Measurements from ENCODE around the gene MEIKIN.
"Not testable (repeated sequence)": the region's sequence is repeated elsewhere in the genome, so short reads cannot be mapped to it uniquely, and the experiment has no call there.

Gene MEIKIN

DNA sequence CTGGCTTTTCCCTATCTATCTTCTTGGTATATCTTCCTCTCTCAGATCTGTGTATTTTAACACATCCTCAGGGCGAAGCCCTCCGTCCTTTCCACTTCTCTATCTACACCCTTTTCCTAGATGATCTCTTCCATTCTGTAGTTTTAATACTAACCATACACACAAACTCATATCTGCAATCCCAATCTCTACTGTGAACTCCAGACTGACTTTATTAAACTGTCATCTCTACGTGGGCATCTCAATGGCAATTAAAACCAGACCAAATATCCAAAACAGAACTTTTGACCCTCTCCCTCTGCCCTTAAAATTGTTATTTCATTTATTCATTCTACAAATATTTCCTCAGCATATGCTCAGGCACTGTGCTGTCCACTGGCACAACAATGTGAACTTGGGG, 155.7 kb downstream of the MEIKIN start:
- H3K79me2 ChIP-seq (ENCODE audit: control insufficient read depth, insufficient read depth, low read length, unreplicated experiment): peaks cover 91% of the 10 kb centered on the region
- H3K27ac ChIP-seq (ENCODE audit: low read depth, low read length): no peak overlapping the region
- H3K27me3 ChIP-seq (ENCODE audit: insufficient read depth, low read length): no peaks in the 10 kb centered on the region
- H3K36me3 ChIP-seq (ENCODE audit: insufficient read depth, low read length): no peaks in the 10 kb centered on the region
- H2AFZ ChIP-seq (ENCODE audit: low read length, unreplicated experiment): no peak overlapping the region
- peaks cover 9% of the 10 kb centered on the region for H3K4me1 ChIP-seq (ENCODE audit: control insufficient read depth, insufficient read depth, low read length, unreplicated experiment)
- no peak overlapping the region for H3K4me3 ChIP-seq (ENCODE audit: low read depth, low read length)

DNA sequence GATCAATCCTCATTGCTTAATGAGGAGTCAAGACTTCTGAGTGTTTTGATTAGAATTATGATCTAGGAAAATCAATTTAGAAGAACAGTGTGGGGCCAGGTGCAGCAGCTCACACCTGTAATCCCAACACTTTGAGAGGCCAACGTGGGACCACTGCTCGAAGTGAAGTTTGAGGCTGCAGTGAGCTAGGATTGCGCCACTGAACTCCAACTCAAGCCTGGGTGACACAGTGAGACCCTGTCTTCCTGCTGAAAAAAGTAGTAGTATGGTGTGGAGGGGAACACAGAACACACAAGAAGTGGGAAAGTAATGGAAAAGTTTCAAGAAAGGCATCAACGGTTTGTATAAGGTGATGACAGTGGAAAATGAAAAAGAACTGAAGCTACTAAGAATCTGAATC, 157.7 kb downstream of the MEIKIN start:
- no peaks in the 10 kb centered on the region for H3K36me3 ChIP-seq (ENCODE audit: insufficient read depth, low read length)
- H3K27me3 ChIP-seq (ENCODE audit: insufficient read depth, low read length): no peaks in the 10 kb centered on the region
- H2AFZ ChIP-seq (ENCODE audit: low read length, unreplicated experiment): no peak overlapping the region
- H3K4me1 ChIP-seq (ENCODE audit: control insufficient read depth, insufficient read depth, low read length, unreplicated experiment): no peaks in the 10 kb centered on the region
- H3K79me2 ChIP-seq (ENCODE audit: control insufficient read depth, insufficient read depth, low read length, unreplicated experiment): peaks cover 92% of the 10 kb centered on the region
- no peak overlapping the region for H3K27ac ChIP-seq (ENCODE audit: low read depth, low read length)
- no peak overlapping the region for H3K4me3 ChIP-seq (ENCODE audit: low read depth, low read length)

DNA sequence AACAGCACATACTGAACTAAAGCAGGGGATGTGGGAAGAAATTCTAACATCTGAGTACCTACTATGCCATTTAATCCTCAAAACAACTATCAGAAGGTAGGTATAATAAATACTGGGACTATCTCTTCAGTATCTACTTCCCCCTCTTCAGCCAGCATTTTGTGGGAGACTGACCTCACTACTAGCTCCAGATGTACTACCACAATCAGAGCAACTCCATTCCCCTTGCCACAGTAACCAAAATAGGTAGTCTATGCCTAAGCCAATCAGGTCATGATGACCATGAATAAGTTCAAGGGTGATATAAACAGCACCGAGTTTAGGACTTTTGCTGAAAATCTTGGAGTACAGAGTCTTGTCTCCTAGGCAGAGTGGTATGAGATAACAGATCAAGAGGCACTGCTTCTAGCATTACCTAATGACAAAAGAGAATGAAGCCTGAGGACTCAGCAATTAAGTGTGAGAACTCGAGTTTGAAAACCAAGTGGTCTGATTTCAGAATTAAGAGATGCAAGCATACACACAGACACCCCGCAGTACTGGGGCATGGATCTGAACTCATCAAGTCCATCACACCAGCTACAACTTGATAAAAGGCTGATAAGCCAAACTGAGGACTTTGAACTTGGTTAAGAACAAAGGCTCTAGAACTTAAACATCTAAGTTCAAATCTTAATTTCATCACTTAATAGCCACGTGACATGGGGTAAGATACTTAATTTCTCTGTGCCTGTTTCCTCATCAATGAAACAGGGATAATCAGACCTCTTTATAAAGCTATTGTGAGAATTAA, 158.4 kb downstream of the MEIKIN start:
- no peak overlapping the region for H2AFZ ChIP-seq (ENCODE audit: low read length, unreplicated experiment)
- no peaks in the 10 kb centered on the region for H3K27me3 ChIP-seq (ENCODE audit: insufficient read depth, low read length)
- no peaks in the 10 kb centered on the region for H3K36me3 ChIP-seq (ENCODE audit: insufficient read depth, low read length)
- H3K4me3 ChIP-seq (ENCODE audit: low read depth, low read length): no peak overlapping the region
- H3K4me1 ChIP-seq (ENCODE audit: control insufficient read depth, insufficient read depth, low read length, unreplicated experiment): no peaks in the 10 kb centered on the region
- H3K27ac ChIP-seq (ENCODE audit: low read depth, low read length): no peak overlapping the region
- H3K79me2 ChIP-seq (ENCODE audit: control insufficient read depth, insufficient read depth, low read length, unreplicated experiment): peaks cover 92% of the 10 kb centered on the region

DNA sequence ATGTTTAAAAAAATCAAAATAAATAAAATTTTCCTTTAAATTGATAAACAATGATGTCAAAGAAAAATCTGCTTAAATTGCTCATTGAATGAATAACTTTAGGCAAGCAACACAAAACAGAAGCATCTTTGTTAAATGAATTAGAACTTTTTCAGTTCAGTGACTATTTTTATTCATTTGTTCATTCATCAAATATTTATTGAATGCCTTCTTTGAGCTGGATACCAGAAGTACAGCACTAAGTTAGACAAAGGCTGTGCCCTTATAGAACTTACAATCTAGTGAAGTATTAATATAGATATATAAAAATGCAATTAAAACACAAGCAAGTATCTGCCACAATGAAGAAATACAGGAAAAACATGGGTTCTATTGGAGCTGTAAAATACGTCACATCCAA, 159.4 kb downstream of the MEIKIN start:
- Histone ChIP-seq H3K27ac (ENCODE audit: low read depth, low read length) (no peak overlapping the region), H3K36me3 (ENCODE audit: insufficient read depth, low read length) (peaks cover 4% of the 10 kb centered on the region; the same call in 1 of the 2 replicates)

DNA sequence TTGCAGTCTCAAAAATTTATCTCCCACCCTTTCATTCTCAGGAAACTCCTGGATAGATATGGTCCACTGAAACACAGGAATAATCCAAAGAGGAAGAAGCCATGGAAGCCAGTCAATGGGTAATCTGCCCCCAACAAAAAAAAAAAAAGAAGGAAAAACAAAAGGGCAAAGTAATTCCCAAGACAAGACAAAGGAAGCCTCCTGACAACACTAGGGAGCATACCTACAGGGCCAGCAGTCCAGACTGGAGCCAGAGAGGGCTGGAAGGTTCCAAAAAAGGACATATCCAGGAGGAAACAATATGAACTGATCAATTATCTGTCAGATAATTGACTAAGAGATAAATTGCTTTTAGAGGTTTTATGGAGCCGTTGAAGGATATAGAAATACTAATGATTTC, 161.6 kb downstream of the MEIKIN start:
- H3K4me3 ChIP-seq (ENCODE audit: low read depth, low read length): no peak overlapping the region
- no peak overlapping the region for H2AFZ ChIP-seq (ENCODE audit: low read length, unreplicated experiment)
- H3K27me3 ChIP-seq (ENCODE audit: insufficient read depth, low read length): no peaks in the 10 kb centered on the region
- peaks cover 89% of the 10 kb centered on the region for H3K79me2 ChIP-seq (ENCODE audit: control insufficient read depth, insufficient read depth, low read length, unreplicated experiment)
- peaks cover 4% of the 10 kb centered on the region; the same call in 1 of the 2 replicates for H3K36me3 ChIP-seq (ENCODE audit: insufficient read depth, low read length)
- H3K27ac ChIP-seq (ENCODE audit: low read depth, low read length): no peak overlapping the region
- peaks cover 3% of the 10 kb centered on the region for H3K4me1 ChIP-seq (ENCODE audit: control insufficient read depth, insufficient read depth, low read length, unreplicated experiment)

More for the DNA sequence above, 159.4 kb downstream of the MEIKIN start:
- H2AFZ ChIP-seq (ENCODE audit: low read length, unreplicated experiment): no peak overlapping the region
- H3K79me2 ChIP-seq (ENCODE audit: control insufficient read depth, insufficient read depth, low read length, unreplicated experiment): peaks cover 92% of the 10 kb centered on the region
- peaks cover 3% of the 10 kb centered on the region for H3K4me1 ChIP-seq (ENCODE audit: control insufficient read depth, insufficient read depth, low read length, unreplicated experiment)
- H3K4me3 ChIP-seq (ENCODE audit: low read depth, low read length): no peak overlapping the region
- H3K27me3 ChIP-seq (ENCODE audit: insufficient read depth, low read length): no peaks in the 10 kb centered on the region

DNA sequence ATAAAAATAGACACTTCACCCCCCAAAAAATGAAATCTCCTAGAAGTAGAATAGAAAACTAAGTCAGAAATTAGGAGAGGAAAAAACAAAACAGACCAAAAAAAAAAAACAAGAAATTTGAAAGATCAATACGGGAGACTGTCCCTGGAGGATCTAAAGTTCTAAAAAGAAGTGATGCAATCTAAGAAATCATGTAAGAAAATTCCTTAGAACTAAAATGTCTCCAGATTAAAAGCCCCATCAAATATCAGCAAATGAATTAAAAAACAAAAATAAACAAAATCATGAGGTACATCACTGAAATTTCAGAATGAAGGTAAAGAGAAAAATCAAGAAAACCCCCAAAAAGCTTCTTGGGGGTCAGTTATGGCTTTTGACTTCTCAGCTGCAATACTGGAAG, 162.1 kb downstream of the MEIKIN start:
- no peak overlapping the region for H3K27ac ChIP-seq (ENCODE audit: low read depth, low read length)
- peaks cover 86% of the 10 kb centered on the region for H3K79me2 ChIP-seq (ENCODE audit: control insufficient read depth, insufficient read depth, low read length, unreplicated experiment)
- H3K4me3 ChIP-seq (ENCODE audit: low read depth, low read length): no peak overlapping the region
- peaks cover 4% of the 10 kb centered on the region; the same call in 1 of the 2 replicates for H3K36me3 ChIP-seq (ENCODE audit: insufficient read depth, low read length)
- H3K27me3 ChIP-seq (ENCODE audit: insufficient read depth, low read length): no peaks in the 10 kb centered on the region
- peaks cover 3% of the 10 kb centered on the region for H3K4me1 ChIP-seq (ENCODE audit: control insufficient read depth, insufficient read depth, low read length, unreplicated experiment)
- no peak overlapping the region for H2AFZ ChIP-seq (ENCODE audit: low read length, unreplicated experiment)

DNA sequence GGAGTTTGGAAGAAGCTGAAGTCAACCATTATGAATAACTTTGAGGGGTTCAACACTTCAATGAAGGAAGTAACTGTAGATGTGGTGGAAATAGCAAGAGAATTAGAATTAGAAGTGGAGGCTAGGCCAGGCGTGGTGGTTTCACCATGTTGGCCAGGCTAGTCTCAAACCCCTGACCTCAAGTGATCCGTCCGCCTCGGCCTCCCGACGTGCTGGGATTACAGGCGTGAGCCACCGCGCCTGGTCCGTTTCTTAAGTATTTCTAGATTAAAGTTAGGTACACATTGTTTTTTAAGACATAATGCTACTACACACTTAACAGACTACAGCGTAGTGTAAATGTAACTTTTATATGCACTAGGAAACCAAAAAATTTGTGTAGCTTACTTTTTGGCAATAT, 162.7 kb downstream of the MEIKIN start:
- no peak overlapping the region for H3K4me3 ChIP-seq (ENCODE audit: low read depth, low read length)
- no peaks in the 10 kb centered on the region for H3K27me3 ChIP-seq (ENCODE audit: insufficient read depth, low read length)
- peaks cover 3% of the 10 kb centered on the region for H3K4me1 ChIP-seq (ENCODE audit: control insufficient read depth, insufficient read depth, low read length, unreplicated experiment)
- no peak overlapping the region for H2AFZ ChIP-seq (ENCODE audit: low read length, unreplicated experiment)
- H3K27ac ChIP-seq (ENCODE audit: low read depth, low read length): no peak overlapping the region
- peaks cover 4% of the 10 kb centered on the region; the same call in 1 of the 2 replicates for H3K36me3 ChIP-seq (ENCODE audit: insufficient read depth, low read length)
- peaks cover 87% of the 10 kb centered on the region for H3K79me2 ChIP-seq (ENCODE audit: control insufficient read depth, insufficient read depth, low read length, unreplicated experiment)

DNA sequence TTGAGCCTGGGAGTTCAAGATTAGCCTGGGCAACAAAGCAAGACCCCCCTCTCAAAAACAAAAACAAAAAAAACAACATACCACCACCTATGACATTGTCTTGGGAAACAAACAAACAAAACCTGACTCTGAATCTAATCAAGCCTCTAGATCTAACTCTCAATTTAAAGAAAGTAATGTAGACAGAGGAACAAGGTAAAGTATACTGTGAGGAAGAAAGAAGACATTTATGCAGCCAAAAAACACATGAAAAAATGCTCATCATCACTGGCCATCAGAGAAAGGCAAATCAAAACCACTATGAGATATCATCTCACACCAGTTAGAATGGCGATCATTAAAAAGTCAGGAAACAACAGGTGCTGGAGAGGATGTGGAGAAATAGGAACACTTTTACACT, 167.3 kb downstream of the MEIKIN start:
- not testable (repeated sequence) for H3K27me3 ChIP-seq (ENCODE audit: insufficient read depth, low read length); H3K4me1 ChIP-seq (ENCODE audit: control insufficient read depth, insufficient read depth, low read length, unreplicated experiment); H3K27ac ChIP-seq (ENCODE audit: low read depth, low read length); H3K36me3 ChIP-seq (ENCODE audit: insufficient read depth, low read length); H2AFZ ChIP-seq (ENCODE audit: low read length, unreplicated experiment); H3K4me3 ChIP-seq (ENCODE audit: low read depth, low read length)
- peaks cover 86% of the 10 kb centered on the region for H3K79me2 ChIP-seq (ENCODE audit: control insufficient read depth, insufficient read depth, low read length, unreplicated experiment)

DNA sequence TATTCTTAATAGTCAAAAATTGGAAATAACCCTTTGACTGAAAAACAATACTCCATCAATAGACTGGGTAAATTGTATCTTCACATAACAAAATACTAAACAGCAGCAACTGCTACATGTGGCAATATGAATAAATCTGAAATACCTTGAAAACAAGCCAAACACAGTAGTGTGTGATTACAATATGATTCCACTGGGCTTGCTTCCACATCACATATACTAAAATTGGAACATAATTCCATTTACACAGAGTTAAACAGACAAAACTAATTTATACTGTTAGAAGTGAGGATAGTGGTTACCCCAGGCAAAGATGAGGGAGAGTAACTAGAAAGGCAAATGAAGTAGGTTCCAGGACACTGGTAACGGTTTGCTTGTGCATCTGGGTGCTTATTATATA, 169.0 kb downstream of the MEIKIN start:
- Histone ChIP-seq H3K4me1 (ENCODE audit: control insufficient read depth, insufficient read depth, low read length, unreplicated experiment) (peaks cover 7% of the 10 kb centered on the region), H3K27me3 (ENCODE audit: insufficient read depth, low read length) (no peaks in the 10 kb centered on the region), H3K36me3 (ENCODE audit: insufficient read depth, low read length) (peaks cover 6% of the 10 kb centered on the region), H3K4me3 (ENCODE audit: low read depth, low read length) (no peak overlapping the region), H3K79me2 (ENCODE audit: control insufficient read depth, insufficient read depth, low read length, unreplicated experiment) (peaks cover 86% of the 10 kb centered on the region), H2AFZ (ENCODE audit: low read length, unreplicated experiment) (no peak overlapping the region), H3K27ac (ENCODE audit: low read depth, low read length) (no peak overlapping the region)

DNA sequence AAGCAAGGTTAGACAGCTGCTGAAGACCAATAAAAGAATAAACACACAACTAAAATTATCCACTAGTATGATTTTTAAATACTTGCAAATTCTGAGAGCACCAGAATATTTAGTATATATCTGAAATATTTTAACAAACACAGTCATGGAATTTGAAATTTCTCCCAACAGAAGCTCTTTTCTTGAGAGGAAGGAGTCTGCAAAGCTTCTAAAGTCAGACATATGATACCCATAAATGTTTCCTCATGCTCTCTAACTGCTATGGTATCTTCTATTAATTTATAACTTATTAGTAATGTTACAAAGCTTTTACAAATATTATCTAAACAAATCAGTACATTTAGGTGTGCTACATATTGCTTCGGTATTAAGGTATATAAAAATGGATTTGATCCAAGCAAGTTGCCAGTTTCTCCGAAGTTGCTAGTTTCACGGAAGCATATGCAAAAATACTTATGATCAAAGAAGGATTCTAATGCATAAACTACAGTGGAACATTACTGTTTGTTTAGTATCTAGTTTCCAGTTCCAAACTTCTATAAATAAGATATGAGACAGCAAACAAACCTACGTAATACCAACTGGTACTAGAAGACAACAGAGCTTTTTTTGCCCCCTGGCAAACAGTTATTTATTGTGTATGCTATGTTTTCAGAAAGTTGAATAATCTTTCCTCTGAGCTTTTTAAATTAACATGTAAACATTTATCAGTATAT, 170.7 kb downstream of the MEIKIN start:
- Histone ChIP-seq H2AFZ (ENCODE audit: low read length, unreplicated experiment) (no peak overlapping the region), H3K4me1 (ENCODE audit: control insufficient read depth, insufficient read depth, low read length, unreplicated experiment) (peaks cover 4% of the 10 kb centered on the region), H3K27me3 (ENCODE audit: insufficient read depth, low read length) (no peaks in the 10 kb centered on the region), H3K27ac (ENCODE audit: low read depth, low read length) (no peak overlapping the region), H3K36me3 (ENCODE audit: insufficient read depth, low read length) (peaks cover 6% of the 10 kb centered on the region; the same call in 1 of the 2 replicates), H3K4me3 (ENCODE audit: low read depth, low read length) (no peak overlapping the region), H3K79me2 (ENCODE audit: control insufficient read depth, insufficient read depth, low read length, unreplicated experiment) (peaks cover 85% of the 10 kb centered on the region)

DNA sequence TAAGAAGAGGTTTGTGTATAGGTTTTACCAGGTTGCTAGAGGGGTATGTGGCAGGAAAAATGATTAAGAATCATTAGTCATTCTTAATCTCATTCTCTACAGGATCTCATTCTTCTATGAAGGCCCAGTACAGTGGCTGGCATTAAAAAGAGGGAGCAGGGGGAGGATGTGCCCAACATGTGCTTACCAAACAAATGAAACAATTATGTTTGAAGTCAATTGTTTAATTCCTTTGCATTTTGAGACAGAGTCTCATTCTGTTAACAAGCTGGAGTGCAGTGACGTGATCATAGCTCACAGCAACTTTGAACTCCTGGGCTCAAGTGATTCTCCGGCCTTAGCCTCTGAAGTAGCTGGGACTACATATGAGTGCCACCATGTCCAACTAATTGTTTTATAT, 171.7 kb downstream of the MEIKIN start:
- peaks cover 6% of the 10 kb centered on the region; the same call in 1 of the 2 replicates for H3K36me3 ChIP-seq (ENCODE audit: insufficient read depth, low read length)
- peaks cover 4% of the 10 kb centered on the region for H3K4me1 ChIP-seq (ENCODE audit: control insufficient read depth, insufficient read depth, low read length, unreplicated experiment)
- peaks cover 86% of the 10 kb centered on the region for H3K79me2 ChIP-seq (ENCODE audit: control insufficient read depth, insufficient read depth, low read length, unreplicated experiment)
- H3K27ac ChIP-seq (ENCODE audit: low read depth, low read length): no peak overlapping the region
- no peak overlapping the region for H2AFZ ChIP-seq (ENCODE audit: low read length, unreplicated experiment)
- no peak overlapping the region for H3K4me3 ChIP-seq (ENCODE audit: low read depth, low read length)
- no peaks in the 10 kb centered on the region for H3K27me3 ChIP-seq (ENCODE audit: insufficient read depth, low read length)

Measured in ACC112 (cell line).